Endothelial cell of umbilical vein (primary cell): ENCODE data around the gene EFCAB5.

Experiments
- EZH2 ChIP-seq: IDR thresholded peaks from 2 replicates; pipeline ENCODE4 v1.6.1; 2012; ENCODE audit warnings: borderline replicate concordance, low read depth, mild to moderate bottlenecking, moderate library complexity, low read length, inconsistent platforms; ENCODE audit not compliant: severe bottlenecking
- POLR2A ChIP-seq: IDR thresholded peaks from 2 replicates; pipeline ENCODE4 v1.6.1; 2012; ENCODE audit warnings: low read depth, mild to moderate bottlenecking, control low read depth, low read length
- TF ChIP-seq, protein P1 (sequence below), 2 donors: IDR thresholded peaks; 1 replicate in 1 of 2; 2 replicates in 1 of 2; pipeline ENCODE4 v1.5.1; 2011; ENCODE audit warnings: low read length in 2 of 2, mild to moderate bottlenecking in 2 of 2, moderate library complexity in 2 of 2, control low read depth in 1 of 2, inconsistent platforms in 1 of 2, low read depth in 1 of 2; ENCODE audit not compliant: insufficient read depth in 1 of 2; ENCODE audit errors: extremely low read depth in 1 of 2

DNA sequence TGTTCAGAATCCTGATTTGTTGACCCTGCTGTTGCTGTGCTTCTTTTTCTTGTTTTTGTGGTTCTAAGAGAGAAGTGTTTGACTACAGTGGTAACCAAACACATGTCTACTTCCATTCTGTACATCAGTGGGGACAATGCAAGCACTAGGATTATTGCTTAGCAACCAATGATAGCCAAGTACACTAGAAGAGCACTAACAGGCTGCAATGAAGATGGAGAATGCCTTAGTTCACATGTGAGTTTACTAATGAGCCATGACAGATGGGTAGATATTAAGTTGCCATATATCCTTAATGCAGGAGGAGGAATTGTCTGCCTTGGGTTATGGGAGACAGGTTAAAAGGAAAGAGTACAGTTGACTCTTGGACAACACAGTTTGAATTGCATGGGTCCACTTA is 8.3 kb downstream of the EFCAB5 start:
- TF ChIP-seq POLR2A: no peak
- TF ChIP-seq EZH2: no peak
- TF ChIP-seq, protein P1, sequence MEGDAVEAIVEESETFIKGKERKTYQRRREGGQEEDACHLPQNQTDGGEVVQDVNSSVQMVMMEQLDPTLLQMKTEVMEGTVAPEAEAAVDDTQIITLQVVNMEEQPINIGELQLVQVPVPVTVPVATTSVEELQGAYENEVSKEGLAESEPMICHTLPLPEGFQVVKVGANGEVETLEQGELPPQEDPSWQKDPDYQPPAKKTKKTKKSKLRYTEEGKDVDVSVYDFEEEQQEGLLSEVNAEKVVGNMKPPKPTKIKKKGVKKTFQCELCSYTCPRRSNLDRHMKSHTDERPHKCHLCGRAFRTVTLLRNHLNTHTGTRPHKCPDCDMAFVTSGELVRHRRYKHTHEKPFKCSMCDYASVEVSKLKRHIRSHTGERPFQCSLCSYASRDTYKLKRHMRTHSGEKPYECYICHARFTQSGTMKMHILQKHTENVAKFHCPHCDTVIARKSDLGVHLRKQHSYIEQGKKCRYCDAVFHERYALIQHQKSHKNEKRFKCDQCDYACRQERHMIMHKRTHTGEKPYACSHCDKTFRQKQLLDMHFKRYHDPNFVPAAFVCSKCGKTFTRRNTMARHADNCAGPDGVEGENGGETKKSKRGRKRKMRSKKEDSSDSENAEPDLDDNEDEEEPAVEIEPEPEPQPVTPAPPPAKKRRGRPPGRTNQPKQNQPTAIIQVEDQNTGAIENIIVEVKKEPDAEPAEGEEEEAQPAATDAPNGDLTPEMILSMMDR (IDR thresholded peaks at IDR 0.05; ENCODE audit: extremely low read depth in 1 of 2, insufficient read depth in 1 of 2, low read depth in 1 of 2, low read length in 2 of 2): no peak
